NCI-H524 treated with DMSO at 0.1 percent for 48 hours (cell line): ENCODE results near the gene TMCC3.
"Not testable (repeated sequence)": the region's sequence is repeated elsewhere in the genome, so short reads cannot be mapped to it uniquely, and the experiment has no call there.

Experiments used
- DNase-seq: peaks from one replicate; lab custom pipeline; 2025; lab: John Stamatoyannopoulos, UW

Gene TMCC3

DNA sequence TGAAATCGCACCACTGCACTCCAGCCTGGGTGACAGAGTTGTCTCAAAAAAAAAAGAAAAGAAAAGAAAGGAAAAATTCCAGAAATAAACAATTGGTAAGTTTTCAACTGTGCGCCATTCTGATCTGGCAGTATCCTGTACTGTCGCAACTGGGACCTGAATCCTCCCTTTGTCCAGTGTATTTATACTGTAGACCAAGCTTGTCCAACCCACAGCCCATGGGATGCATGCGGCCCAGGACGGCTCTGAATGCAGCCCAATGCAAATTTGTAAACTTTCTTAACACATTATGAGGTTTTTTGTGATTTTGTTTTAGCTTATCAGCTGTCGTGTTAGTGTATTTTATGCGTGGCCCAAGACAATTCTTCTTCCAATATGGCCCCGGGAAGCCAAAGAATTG lies 84.7 kb downstream of the TMCC3 start:
- DNase-seq: no peak

DNA sequence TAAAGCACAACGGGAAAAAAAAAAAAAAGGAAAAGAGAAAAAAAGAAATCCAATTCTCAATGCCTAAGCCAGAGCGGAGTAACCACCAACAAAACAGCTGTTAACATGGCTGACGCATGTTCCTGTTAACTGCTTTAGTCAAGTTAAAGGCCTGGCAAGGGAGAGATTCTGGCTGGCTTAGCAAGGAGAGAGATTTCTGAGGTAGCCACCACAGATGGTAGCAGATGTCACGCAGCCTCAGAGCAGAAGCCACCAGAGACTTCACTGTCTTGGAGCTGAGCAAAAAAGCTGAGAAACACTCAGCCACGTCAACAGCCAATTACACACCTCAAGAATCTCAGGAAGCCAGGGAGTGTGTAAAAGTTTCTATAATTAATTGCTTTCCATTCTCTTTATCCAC lies 87.1 kb downstream of the TMCC3 start:
- no peak for DNase-seq

DNA sequence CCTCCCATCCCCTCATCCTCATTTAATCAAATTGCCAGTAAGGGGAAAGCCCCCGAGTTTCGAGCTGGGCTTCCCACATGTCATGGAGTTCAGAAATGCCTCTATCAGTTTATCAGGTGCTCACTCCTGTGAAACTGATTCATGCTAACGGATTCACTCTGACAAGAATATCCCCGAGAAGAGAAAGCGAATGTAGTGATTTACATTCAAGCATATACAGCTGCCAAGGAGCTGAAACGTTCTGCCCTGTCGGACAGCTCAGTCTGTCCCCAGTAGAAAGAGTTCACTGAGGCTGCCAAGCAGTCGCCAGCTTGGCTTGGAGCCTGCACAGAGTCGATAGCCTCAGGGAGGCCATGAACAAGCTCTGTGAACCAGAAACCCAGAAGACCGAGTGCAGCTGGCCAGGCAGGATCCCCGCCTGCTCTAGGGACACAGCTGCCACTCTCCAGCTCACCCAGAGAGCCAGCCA lies 88.4 kb downstream of the TMCC3 start:
- DNase-seq: no peak

DNA sequence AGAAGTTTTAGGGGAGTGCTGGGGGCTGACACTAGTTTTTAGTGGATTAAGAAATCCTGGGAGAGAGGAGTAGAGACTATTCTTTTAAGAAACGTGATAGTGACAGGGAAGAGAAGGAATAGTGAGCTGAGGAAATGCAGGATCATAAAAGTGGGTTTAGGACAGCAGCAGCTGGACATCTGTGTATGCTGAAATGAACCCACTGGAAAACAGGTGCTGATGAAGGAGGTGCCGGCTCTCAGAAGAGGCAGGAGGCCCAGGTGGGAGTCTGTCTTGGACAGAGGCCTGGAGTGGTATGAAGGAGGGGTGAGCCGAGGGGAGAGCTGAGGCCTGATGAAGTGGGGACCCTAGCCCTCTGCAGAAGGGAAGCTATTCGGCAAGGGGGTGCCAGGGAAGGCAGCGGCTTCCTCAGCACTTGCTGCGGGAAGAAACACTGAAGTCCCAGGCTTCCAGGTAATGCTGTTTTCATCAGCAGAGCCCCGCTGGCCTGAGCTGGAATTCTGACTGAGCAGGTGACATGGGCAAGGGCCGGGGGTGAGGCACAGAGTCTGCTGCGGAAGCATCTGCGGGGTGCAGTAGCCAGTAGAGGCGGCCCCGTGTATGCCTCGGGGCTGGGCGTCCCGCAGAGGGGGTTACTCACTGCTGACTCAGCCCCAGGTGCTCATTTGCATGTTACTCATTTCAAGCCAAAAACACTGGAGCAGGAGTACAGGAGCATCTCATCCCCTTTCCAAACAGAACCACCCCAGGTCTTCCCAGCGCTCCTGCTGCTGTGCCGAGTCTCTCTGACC lies 89.7 kb downstream of the TMCC3 start:
- DNase-seq: no peak

DNA sequence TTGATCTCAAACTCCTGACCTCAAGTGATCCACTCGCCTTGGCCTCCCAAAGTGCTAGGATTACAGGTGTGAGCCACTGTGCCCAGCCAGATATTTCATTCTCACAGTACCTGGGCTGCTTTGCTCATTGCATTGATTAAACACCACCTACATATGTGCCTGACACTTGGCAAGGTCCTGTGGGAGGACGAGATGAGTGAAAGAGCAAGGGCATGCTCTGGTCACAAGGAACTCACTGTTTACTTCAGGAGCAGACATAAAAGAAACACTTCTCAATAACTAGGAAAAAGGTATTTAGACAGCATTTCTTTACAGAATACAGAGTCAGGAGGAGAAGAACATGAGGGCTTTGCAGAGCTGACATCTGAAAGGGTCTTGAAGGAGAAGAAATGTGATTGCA lies 91.7 kb downstream of the TMCC3 start:
- no peak for DNase-seq

DNA sequence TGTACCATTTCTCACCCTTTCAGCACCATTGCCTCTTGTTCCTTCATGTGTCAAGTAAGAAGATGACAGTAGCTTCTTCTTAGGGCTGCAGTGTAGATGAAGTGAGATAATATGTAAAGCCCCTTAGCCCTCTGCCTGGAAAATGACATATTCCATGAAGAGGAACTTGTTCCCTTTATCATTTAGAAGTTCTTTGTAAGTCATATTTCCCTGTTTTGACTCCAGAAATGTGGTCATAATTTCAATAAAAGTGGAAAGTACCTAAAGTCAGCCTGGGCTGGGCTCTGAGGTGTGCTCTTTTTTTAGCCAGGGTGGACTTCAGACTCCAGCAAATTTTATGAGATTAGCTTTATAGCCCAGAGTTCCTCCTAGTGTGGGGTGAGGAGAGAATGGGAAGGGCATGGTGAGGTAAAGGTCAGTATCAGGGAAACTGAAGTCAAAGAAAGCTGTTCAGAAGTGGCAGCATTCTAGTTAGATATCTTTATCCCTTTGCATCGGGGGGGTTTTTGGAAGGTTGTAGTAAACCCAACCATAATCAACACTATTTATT lies 92.5 kb downstream of the TMCC3 start:
- no peak for DNase-seq

DNA sequence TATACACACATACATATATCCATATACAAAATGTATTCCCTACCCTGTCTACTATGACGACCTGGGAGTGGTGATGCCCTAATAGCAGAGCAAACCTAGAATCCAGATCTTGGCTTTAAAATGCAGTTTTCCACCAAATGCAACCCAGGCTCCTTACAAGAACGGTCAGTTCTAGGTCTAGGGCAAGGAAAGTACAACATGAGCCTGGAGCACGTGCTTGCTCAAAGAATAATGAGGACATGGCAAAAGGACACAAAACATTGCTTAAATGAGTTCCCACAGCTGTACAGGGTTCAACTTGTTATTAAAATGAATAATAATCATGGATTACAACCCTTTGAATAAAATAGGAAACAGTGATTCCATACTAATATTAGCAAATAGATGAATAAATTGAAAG lies 94.7 kb downstream of the TMCC3 start:
- no peak for DNase-seq

DNA sequence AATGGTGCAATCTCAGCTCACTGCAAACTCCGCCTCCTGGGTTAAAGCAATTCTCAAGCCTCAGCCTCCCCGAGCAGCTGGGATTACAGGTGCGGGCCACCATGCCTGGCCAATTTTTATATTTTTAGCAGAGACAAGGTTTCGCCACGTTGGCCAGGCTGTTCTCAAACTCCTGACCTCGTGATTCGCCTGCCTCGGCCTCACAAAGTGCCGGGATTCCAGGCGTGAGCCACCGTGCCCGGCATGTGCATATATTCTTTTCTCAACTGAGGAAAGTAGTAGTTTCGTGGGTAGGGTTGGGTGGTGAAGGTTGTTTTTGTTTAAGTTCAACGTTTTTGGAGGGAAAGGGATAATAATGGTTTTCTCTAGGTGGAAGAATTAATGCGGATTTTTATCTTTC lies 96.5 kb downstream of the TMCC3 start:
- DNase-seq: no peak

DNA sequence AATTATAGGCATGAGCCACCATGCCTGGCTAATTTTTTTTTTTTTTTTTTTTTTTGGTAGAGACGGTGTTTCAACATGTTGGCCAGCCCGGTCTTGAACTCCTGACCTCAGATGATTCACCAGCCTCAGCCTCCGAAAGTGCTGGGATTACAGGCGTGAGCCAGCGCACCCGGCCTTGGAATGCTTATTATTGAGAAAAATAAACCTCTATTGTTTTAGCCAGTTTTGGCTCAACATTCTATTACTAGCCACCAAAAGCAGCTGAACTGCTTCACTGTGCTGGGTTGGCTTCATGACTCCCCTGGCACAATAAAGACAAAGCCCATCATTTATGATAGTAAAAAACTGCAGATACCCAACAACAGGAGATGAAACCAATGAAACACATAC lies 97.2 kb downstream of the TMCC3 start:
- no peak for DNase-seq

DNA sequence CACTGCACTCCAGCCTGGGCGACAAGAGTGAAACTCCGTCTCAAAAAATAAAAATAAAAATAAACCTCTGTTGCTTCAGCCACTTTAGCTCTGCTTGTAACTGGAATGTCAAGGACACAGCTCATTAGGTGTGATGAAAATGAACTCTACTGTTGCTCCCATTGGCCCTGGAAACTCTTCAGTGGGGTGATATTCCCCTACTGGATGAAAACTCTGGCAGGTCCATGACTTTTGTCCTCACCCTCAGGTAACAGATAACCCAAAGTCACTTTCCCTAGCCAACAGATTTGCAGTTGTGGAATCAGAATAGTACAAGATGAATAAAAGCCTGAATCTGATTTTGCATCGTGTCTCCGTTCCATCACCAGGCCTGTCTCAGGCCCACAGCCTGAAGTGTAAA lies 98.5 kb downstream of the TMCC3 start:
- no peak for DNase-seq

DNA sequence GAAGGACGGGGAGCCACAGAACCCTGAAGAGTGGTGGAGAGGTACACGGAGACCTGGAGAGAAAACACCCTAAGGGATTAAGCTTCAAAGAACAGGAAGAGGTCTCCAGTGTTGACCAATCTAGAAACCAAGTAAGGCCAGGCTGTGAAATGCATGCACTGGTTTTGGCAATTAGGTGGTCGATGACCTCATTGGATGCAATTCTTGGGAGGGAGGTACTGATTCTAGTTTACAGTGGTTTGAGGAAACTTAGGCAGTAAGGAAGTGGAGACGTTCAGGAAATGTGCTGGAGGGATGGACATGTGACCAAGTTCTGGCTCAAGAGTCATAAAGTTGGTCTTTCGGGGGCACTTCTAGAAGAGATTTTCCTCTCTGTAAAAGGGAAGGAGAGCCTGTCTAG lies 99.4 kb downstream of the TMCC3 start:
- no peak for DNase-seq

DNA sequence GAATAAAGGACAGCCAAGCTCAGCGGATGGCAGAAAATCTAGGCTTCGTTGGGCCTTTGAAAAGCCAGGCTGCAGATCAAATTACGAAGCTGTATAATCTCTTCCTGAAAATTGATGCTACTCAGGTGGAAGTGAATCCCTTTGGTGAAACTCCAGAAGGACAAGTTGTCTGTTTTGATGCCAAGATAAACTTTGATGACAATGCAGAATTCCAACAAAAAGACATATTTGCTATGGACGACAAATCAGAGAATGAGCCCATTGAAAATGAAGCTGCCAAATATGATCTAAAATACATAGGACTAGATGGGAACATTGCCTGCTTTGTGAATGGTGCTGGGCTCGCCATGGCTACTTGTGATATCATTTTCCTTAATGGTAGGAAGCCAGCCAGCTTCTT lies 101.5 kb downstream of the TMCC3 start:
- not testable (repeated sequence) for DNase-seq

DNA sequence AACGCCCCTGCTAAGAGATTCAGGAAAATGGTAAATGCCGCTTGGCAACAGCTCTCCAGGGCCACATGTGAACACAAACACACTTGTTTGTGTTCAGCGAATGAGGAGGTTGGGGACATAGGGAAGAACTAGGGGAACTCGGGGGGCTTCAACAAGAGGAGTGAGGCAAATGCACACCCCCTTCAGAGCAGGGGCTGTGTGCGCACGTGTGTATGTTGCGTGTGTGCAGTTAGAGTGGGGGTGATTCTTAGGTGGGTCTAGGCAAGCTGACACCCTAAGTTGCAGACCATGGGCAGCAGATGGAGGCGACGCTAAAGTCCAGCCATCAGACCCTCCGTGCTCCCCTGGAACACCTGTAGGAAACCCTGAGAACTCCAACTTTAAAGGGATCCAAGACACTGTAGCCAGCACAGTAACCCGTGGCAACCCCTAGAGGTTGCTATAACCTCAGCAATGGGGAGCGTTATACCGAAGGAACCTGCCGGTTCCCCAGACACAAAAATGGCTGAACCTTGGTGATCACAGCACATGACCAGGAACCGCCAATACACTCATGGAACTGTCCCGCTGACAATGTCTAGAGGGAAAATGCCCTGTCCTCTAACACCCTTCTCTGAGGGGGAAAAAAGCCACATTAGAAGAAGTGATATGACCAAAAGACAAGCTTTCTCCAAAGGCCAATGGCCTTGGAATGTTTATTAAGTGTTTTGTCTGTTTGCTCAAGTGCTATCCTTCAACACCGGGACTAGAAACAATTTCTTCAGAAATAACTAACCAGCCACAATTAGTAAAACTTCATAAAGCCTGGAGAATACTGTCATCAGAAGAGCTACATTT lies 104.2 kb downstream of the TMCC3 start:
- peak; percentile 3 for DNase-seq

DNA sequence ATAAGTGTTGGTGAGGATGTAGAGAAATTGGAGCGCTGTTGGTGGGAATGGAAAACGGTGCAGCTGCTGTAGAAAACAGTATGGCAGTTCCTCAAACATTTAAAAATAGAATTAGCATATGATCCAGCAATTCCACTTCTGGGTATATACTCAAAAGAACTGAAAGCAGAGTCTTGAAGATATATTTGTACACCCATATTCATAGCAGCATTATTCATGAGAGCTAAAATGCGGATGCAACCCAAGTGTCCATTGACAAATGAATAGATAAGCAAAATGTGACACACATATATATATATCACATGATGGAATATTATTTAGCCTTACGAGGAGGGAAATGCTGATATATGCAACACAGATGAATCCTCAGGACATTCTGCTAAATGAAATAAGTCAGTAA lies 106.0 kb downstream of the TMCC3 start:
- DNase-seq: no peak

DNA sequence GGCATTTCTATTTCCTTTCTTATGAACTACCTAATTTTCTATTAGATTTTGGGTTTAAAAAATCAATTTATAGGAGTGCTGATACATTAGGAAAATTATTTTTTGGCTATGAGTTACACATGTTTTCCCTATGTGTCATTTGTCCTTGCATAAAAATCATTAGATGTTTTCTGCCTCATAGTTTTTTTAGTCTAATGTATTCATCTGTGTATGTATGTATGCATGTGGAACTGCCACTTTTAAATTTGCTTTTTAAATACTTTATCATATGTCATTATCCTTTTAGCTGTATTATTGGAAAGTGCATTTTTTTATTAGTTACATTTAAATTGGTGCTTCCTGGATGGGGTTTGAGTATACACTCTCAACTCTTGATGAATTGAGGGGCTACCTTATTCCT lies 112.0 kb downstream of the TMCC3 start:
- no peak for DNase-seq

DNA sequence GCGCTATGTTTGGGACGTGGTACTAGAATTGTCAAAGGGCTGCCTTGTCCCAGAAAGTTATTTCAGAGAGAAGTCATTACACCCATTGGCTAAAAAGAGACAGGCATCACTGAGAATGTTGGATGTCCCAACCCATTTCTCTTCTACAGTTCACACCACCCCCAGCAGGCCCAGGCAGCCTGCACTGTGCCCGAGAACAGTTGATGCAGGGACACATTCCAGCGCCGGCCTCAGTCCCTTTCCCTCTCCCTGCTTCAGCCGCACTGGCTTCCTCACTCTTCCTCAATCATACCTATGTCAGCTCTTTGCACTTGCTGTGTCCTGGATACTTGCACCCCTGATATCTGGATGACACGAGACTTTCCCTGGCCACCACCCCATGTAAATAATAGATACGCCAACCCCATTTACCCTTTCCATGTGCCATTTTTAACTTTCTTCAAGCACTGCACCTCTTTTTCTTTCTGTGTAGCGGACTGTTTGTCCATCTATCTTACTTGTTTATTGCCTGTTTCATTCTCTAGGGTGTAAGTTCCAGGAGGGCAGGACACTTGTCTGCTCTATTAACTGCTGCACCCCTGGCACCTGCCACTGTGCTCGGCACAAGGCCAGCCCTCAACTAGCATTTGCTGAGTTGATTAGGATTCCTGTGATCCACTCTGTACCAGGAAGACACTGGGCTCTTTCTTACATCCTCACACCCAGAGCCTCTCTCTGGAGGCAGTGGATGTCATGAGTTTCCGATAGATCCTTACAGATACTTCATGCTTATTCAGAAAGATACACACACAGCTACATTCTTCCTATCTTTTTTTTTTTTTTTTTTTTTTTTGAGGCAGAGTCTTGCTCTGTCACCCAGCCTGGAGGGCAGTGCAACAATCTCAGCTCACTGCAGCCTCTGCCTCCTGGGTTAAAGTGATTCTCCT lies 114.1 kb downstream of the TMCC3 start:
- no peak for DNase-seq

DNA sequence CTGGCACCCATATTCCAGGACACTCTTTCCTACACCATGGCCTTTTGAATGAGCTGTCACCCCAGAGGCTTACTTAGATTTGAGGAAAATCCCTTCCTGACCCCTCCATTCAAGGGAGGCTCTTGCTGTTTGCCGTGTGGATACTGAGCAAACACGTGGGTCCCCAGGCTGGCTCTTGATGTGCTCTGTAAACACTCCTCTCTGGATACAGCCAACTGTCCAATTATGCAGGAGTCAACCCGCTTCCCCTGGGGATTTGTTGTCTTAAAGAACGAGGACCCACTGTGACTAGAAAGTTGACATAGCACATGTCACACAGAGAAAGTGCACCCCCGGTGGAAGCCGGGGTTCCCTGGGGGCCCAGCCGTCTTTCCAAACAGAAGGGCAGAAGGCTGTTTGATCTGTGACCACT lies 114.8 kb downstream of the TMCC3 start:
- DNase-seq: peak; percentile 25

DNA sequence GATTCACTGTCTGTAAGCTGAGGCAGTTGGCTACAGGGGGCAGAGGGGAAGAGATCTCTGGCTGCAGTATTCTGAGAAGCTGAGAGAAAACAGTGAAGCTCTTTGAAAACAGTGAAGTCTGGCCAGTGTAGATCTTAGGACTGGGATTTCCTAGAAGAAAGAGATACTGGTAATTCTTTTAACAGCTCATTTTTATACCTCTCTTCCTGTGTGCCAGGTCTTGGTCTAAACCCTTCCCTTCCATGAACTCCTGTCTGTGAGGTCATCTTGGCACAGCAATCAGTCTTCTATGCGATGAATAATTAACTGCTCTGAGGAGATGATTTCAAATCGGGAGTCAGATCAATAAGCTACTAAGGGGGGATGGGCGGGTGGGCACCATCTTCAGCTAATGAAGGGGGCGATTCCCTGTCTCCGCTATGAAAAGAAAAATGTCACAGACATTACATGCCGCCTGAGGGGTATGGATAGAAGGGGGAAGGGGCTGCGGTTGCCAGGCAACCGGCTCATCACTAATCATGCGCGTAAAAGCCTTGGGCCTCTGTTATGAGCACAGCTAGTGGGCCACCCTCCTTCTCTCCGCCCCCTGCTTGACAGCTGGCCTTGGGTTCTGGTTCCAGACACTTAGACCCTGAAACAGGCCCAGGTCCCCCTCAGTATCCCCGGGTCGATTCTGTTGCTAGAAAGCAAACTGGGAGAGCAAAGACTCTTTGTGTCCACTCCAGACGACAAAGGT lies 115.4 kb downstream of the TMCC3 start:
- DNase-seq: no peak

DNA sequence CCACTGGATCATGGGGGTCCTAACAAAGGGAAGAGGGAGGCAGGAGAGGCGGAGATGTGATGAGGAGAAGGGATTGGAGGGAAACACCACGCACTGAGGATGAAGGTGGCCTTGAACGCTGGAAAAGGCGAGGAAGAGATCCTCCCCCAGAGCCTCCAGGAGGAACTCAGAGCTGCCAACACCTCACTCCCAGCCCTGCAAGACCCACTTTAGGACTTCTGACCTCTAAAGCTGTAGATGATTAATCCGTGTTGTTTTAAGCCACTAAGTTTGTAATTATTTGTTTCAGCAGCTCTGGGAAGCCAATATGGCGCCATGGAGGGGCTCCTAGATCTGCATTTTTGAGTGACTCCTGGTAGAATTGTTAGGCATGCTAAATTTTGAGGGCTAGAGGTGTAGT lies 116.1 kb downstream of the TMCC3 start:
- no peak for DNase-seq

DNA sequence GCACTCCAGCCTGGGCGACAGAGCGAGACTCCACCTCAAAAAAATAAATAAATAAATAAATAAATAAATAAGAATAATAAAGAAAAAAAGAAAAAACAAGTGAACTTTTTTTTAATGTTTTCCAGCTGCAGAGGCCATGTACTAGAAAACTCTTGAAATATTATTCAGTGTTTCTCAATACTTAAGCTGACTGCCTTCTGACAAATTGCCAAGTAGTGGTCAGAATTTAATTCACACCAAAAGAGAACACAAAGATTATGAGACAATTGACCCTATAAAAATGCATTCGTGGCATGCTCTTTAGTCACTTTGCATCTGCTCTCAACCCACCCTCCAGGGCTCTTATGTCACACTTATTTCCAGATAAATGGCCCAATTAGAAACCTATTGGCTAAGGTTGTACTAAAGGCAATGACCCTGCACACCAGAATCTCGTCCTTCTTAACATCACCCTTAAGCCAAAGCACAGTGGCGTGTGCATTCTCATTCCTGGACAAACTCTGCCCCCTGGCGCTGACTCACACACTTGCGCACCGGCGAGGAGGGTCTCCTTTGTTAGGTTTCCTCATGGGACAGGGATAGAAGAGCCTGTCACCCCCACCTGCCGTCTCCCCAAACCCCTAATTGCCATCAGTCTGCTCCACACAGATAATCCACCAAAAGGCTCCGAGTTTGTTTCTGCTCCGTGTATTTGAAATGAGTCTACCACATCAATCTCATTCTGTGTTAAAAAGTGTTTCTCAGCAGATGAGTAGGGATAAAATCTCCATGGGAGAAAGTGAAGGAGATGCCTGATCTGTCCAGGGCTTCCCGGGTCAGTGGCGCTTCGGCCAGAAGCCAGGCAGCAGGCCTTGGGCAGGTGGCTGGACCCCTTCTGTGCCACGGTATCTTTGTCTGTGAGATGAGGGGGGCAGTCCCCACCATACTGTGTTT lies 117.6 kb downstream of the TMCC3 start:
- no peak for DNase-seq
